Heart left ventricle (tissue), 13 donors: ENCODE results near the gene ZNF319.

Source experiments
- POLR2A ChIP-seq, 2 donors: fragments of 450-650 bp; IDR thresholded peaks; one replicate each; pipeline ENCODE4 v1.6.1; 2017; ENCODE audit warnings: antibody characterized with exemption in 2 of 2, mild to moderate bottlenecking in 2 of 2, moderate library complexity in 2 of 2
- TF ChIP-seq, protein P1 (sequence below), 12 donors: fragments of 200-600 bp; sonication (generic) in 4 of 12; IDR thresholded peaks; one replicate each; pipeline versions ENCODE4 v1.5.0 to v1.8.0; 2018 to 2022; ENCODE audit warnings: antibody characterized with exemption in 12 of 12, mild to moderate bottlenecking in 5 of 12
- donor health status: ischemic (EF 13 %, LVEDD 7.1; RV severe dilation, severe dysfunction).
- donor health status: DM: no; HTN: yes; CAD: no.
- donor health status: DM: no; HTN: no; CAD: no.
- donor health status: ischemic (EF 25% LVEDD 6.9; RV normal size, moderate dysfunction).
- donor health status: ischemic (EF 25% LVEDD 5.7; RV mildly dilated, moderate dysfunction).
- donor health status: ischemic (EF 35%, LVEDD 5.7; RV mildly dilated, moderate dysfunction).
- donor health status: nonischemic (EF 11% LVEDD 7.7; RV severe dilation, severe dysfunction).
- donor health status: DM: yes; HTN: yes; CAD: no.
- donor health status: PGD.
- donor health status: ischemic (EF 29% LVEDD 5.4; RV normal size, mild dysfunction).
- donor health status: nonischemic (EF 23%, LVEDD 6.1; RV moderate dilation, normal function).

GRCh38 chr16:57993897-57994296, 6.6 kb downstream of the ZNF319 start:
- TF ChIP-seq, protein P1, sequence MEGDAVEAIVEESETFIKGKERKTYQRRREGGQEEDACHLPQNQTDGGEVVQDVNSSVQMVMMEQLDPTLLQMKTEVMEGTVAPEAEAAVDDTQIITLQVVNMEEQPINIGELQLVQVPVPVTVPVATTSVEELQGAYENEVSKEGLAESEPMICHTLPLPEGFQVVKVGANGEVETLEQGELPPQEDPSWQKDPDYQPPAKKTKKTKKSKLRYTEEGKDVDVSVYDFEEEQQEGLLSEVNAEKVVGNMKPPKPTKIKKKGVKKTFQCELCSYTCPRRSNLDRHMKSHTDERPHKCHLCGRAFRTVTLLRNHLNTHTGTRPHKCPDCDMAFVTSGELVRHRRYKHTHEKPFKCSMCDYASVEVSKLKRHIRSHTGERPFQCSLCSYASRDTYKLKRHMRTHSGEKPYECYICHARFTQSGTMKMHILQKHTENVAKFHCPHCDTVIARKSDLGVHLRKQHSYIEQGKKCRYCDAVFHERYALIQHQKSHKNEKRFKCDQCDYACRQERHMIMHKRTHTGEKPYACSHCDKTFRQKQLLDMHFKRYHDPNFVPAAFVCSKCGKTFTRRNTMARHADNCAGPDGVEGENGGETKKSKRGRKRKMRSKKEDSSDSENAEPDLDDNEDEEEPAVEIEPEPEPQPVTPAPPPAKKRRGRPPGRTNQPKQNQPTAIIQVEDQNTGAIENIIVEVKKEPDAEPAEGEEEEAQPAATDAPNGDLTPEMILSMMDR (IDR thresholded peaks at IDR 0.05) = no peak
- TF ChIP-seq POLR2A (IDR thresholded peaks at IDR 0.05) = no peak
